ENCODE data around the gene ATCAY.
"Not testable (repeated sequence)": the region's sequence is repeated elsewhere in the genome, so short reads cannot be mapped to it uniquely, and the experiment has no call there.

The ATCAY gene

DNA sequence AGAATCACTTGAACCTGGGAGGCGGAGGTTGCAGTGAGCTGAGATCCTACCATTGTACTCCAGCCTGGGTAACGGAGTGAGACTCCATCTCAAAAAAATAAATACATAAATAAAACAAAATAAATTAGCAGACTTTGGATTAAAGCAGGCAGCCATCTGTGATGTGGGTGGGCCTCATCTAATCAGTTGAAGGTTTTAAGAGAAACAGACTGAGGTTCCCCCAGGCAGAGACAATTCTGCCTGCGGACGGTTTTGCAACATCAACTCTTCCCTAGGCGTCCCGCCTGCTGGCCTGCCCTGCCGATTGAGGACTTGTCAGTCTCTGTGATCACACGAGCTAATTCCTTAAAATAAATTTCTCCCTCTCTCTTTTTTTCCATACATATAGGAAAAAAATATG lies 23.7 kb downstream of the ATCAY start:
- DNase-seq, result no peak

DNA sequence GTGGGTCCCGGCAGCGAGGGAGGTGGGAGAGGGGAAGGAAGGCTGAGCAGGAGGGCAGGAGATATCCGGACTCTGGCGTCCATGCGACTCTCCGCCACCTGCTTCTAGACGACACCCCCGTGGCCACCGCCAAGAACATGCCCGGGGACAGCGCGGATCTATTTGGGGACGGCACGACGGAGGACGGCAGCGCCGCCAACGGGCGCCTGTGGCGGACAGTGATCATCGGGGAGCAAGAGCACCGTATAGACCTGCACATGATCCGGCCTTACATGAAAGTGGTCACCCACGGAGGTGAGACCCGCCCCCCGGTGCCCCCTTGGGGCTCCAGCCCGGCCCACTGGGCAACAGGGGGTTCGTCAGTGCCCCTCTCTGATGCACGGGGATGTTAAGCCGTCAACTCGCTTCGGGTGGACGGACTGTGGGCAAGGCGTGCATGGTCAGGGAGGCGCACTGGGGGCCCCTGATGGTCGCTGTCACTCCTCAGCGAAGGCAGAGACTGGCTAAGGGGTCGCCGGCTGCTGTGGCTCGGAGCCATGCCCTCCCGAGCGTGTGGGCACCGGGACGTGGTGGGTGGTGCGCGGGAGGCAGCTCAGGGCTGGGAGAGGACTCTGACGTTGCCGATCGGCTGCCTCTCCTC lies 27.3 kb downstream of the ATCAY start:
- no peak for DNase-seq

DNA sequence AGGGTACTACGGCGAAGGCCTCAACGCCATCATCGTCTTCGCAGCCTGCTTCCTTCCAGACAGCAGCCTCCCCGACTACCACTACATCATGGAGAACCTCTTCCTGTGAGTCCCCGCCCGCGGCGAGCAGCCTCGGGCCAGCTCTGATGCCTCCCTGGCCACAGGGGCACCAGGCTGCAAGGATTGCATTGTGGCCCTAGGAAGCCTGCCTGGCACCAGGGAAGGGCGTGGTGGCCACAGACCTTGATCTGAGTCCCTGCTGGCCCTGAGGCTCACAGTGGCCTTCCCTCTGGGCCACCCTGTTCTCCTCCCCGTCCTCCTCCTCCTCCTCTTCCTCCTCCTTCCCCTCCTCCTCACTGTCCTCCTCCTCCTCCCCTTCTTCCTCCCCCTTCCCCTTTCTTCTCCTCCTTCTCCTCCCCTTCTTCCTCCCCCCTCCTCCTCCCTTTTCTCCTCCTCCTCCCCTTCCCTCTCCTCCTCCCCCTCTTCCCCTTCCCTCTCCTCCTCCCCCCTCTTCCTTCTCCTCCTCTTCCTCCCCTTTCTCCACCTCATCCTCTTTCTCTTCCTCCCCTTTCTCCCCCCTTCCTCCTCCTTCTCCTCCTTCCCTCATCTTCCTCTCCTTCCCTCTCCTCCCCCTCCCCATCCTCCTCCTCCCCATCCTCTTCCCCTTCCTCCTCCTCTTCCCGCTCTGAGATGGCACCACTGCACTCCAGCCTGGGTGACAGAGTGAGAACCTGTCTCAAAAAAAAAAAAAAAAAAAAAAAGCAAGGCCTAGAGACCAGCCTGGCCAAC lies 28.0 kb downstream of the ATCAY start:
- no peak for DNase-seq

DNA sequence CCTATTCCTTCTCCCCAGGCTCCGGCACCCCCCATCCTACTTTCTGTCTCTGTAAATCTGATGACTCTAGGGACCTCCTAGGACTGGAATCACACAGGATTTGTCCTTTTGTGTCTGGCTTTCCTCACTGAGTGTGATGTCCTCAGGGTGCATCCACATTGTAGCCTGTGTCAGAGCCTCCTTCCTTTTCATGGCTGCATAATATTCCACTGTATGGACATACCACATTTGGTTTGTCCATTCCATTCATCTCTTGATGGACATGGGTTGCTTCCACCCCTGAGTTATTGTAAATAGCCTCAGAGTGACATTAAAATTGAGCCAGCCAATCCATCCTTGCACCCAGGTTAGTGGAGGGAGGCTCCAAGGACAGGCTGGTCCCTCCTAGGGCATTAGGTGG lies 29.6 kb downstream of the ATCAY start:
- DNase-seq, result no peak

DNA sequence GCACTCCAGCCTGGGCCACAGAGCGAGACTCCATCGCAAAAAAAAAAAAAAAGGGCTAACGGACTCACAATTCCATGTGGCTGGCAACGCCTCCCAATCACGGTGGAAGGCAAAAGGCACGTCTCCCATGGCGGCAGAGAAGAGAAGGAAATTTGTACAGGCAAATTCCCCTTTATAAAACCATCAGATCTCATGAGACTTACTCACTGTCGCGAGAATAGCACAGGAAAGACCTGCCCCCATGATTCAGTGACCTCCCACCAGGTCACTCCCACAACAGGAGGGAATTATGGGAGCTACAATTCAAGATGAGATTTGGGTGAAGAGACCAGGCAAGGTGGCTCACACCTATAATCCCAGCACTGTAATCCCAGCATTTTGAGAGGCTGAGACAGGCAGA lies 33.7 kb downstream of the ATCAY start:
- no peak for DNase-seq

DNA sequence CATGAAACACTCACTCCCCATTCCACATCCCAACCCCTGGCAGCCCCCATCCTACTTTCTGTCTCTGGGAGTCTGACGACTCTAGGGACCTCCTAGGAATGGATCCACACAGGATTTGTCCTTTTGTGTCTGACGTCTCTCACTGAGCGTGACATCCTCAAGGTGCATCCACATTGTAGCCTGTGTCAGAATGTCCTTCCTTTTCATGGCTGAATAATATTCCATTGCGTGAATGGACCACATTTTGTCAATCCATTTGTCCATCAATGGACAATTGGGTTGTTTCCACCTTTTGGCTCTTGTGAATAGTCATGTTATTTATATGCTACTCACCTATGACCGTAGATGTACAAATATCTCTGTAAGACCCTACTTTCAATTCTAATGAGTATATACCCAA lies 35.5 kb downstream of the ATCAY start:
- no peak for DNase-seq

DNA sequence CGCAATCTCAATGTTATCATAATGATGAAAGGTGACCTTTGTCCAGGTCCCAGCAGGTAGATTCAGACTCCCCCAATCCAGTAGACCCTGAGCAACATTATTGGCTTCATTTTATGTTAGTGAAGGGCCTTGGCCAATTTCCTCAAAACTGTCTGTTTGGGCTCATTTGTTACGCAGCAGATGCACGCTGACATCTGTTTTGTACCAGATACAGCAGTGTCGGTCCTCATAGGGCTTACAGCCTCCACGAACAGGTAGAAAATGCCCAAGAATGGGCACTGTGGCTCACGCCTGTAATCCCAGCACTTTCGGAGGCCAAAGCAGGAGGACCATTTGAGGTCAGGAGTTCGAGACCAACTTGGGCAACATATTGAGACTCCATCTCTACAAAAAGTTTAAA lies 39.3 kb downstream of the ATCAY start:
- no peak for DNase-seq

DNA sequence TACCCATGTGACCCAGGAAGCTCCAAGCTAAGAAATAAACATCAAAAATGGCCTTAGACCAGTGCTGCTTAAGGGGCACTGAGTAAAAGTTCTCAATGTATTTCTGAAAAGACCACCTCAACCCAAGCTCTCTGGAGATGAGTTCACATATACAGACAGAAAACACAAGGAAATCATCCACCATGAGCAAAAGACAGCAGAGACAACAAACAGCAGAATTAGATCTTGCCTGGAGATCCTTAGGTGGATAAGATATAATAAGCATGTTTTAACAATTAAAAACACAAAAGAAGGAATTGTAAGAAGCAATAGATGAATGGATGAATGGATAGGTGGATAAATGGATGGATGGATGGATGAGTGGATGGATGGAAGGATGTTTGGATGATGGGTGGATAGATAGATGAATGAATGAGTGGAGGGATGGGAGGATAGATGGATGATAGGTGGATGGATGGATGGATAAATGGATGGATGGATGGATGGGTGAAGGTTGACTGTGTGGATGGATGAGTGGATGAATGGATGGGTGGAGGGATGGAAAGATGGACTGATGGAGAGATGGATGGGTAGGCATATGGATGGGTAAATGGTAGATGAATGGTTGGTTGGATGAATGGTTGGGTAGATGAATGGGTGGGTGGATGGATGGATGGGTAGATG lies 42.7 kb downstream of the ATCAY start:
- no peak for DNase-seq

DNA sequence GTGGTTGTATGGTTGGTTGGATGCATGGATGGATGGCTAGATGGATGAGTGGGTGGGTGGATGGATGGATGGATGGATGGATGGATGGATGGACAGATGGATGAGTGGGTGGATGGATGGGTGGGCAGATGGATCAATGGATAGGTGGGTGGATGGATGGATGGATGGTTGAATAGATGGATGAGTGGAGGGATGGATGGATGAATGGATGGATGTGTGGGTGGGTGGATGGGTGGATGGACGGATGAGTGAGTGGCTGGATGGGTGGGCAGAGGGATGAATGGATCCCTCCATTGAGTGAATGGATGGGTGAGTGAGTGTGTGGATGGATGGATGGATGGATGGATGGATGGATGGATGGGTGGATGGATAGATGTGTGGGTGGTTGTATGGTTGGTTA lies 43.4 kb downstream of the ATCAY start:
- DNase-seq, result no peak

DNA sequence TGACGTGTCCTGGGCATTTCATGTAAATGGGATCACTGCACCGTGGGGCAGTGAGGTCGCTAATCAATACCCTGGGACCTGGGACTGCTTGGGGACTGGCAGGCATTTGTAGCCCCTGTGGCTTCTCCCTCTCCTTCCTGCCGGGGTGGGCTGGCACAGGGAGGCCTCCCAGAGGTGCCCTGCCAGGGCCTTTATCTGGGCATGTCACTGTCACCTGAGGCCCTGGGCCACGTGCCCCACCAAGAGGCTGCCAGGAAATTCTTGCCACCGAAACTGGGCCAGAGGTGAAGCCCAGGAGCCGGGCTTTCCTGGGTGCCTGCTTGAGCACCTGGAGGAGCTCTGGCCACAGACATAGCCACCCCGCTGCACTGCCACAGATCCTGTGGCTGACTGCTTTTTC lies 50.6 kb downstream of the ATCAY start:
- no peak for DNase-seq

DNA sequence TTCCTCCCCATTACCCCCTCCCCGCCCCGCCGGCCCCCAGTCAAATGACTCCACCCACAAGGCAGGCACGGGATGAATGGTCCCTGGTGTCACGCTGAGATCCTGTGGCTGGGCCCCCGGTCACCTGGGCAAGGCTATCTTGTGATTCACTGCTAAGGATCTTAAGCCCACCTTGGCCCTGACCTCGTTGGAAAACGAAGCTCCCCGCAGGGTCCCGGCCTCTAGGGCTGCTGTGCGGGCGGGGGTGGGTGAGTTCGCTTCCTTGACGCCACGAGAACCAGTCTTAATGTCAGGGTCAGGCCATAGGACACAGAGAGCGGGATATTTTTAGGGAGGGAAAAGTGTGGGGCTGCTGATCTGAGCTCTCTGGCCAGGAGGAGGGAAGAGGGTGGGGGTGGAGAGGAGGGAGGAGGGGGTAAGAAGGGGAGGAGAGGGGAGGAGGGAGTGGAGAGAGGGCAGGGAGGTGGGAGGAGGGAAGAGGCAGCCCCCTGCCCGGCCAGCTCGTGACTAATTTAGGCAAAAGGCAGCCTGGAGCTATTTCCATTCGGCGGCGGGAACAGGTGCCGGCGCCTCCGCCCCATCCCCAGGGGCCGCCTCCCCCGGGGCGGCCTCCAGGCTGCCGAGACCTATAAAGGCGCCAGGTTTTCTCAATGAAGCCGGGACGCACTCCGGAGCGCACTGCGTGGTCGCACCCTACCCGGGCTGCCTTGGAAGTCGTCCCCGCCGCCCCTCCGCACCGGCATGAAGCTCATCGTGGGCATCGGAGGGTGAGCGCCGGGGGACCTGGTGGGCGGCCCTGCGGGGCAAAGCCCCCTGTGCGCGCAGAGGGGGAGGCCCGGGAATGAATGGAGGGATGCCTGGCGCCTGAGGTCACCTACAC lies 52.7 kb downstream of the ATCAY start, which contains the start of gene NMRK2:
TSS of gene NMRK2 (plus strand) at position 139 of the 880 bp plus-strand sequence. CDS start at position 742, 603 bp downstream.
- DNase-seq, result no peak

DNA sequence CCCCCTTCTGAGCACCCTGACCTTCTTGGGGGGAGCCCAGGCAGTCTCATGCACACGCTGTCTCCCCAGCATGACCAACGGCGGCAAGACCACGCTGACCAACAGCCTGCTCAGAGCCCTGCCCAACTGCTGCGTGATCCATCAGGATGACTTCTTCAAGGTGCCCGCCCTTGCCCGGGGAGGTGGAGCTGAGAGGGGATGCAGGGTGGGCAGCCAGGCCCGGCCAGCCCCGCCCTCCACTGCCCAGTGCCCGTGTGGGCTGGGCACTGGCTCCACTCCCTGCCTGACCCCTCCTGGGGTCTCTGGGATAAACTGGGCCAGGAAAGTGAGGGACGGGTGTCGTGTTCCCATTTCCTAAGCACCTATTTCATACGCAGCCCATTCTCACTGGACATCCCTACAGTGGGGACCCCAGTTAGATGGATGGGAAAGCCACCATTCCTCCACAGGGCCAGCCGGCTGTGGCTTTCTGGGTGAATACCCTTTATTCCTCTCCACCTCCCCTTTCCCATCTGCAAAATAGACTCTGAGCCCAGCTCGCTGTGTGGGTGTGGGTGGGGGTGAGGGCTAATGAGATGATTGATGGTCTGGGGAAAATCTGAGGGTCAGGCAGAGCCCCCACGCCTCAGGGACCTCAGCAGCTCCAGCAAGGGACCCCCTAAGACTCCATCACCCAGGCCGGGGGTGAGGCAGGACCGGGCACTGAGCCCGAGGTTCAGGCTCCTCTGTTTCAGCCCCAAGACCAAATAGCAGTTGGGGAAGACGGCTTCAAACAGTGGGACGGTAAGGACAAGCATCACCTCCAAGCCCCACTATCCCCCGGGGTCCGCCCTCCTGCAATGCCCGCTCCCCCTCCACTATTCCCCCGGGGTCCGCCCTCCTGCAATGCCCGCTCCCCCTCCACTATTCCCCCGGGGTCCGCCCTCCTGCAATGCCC lies 56.3 kb downstream of the ATCAY start:
- no peak for DNase-seq

DNA sequence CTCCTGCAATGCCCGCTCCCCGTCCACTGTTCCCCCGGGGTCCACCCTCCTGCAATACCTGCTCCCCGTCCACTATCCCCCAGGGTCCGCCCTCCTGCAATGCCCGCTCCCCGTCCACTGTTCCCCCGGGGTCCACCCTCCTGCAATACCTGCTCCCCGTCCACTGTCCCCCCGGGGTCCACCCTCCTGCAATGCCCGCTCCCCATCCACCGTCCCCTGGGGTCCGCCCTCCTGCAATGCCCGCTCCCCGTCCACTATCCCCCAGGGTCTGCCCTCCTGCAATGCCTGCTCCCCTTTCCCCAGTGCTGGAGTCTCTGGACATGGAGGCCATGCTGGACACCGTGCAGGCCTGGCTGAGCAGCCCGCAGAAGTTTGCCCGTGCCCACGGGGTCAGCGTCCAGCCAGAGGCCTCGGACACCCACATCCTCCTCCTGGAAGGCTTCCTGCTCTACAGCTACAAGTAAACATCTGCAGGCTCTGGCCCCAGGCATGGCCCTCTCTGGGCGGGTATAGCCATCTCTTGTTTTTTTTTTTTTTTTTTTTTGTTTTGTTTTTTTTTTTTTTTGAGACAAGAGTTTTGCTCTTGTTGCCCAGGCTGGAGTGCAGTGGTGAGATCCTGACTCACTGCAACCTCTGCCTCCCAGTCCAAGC lies 57.9 kb downstream of the ATCAY start:
- not testable (repeated sequence) for DNase-seq

DNA sequence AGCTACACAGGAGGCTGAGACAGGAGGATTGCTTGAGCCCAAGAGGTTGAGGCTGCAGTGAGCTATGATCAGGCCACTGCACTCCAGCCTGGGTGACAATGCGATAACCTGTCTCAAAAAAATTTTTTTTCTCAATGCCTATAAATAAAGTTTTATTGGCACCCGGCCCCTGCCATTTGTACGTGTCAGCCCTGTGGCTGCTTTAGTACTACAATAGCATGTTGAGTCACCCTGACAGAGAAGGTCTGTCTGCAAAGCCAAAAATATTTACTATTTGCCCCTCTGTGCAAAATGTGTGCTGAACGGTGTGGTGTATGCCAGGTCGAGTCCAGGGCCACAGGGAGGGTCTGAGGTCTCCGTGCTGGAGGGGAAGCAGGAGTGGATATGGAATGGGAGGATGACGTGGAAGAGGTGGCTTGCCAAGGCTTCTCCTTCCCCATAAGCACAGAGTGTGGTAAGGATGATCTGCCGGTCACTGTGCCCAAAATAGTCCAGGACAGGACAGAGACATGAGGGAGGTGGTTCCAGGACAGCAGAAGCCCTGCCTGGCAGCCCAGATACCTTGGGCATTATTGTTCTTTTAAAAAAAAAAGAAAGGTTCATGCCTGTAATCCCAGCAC lies 62.4 kb downstream of the ATCAY start:
- no peak for DNase-seq

DNA sequence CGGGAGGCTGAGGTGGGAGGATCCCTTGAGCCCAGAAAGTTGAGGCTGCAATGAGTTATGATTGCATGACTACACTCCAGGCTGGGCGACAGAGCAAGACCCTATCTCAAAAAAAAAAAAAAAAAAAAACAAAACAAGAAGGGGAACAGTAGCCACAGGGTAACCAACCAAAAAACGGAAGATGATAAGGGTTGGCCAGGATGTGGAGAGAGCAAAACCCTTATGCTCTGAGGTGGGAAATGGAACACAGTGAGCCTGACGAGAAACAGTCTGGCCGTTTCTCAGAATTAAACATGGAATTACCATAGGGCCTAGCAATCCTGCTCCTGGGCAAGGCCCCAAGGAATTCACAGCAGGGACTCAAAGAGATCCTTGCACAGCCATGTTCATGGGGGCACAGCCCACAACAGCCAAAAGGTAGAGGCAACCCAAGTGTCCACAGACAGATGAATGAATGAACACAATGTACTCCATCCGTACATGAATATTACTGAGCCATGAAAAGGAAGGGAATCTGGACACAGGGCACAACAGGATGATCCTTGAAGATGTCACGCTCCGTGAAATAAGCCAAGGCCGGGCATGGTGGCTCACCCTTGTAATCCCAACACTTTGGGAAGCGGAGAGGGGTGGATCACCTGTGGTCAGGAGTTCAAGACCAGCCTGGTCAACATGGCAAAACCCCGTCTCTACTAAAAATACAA lies 63.7 kb downstream of the ATCAY start:
- DNase-seq, result no peak

DNA sequence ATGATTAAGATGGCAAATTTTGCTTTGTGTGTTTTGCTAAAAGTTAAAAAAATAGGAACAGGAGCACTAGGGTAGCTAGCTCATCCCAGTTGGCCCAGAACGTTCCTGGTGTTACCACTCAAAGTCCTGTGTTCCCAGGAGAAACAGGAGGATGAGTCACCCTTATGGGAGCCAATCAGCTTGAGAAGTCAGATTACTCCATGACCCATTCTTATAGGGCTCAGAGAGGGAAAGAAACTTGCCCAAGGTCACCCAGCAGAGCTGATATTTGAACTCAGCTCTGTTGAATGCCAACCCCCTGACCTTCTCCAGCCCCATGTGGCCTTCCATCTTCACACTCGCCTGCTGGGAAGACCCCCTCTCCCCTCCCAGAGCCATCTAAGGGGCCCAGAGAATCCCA lies 65.4 kb downstream of the ATCAY start:
- no peak for DNase-seq

DNA sequence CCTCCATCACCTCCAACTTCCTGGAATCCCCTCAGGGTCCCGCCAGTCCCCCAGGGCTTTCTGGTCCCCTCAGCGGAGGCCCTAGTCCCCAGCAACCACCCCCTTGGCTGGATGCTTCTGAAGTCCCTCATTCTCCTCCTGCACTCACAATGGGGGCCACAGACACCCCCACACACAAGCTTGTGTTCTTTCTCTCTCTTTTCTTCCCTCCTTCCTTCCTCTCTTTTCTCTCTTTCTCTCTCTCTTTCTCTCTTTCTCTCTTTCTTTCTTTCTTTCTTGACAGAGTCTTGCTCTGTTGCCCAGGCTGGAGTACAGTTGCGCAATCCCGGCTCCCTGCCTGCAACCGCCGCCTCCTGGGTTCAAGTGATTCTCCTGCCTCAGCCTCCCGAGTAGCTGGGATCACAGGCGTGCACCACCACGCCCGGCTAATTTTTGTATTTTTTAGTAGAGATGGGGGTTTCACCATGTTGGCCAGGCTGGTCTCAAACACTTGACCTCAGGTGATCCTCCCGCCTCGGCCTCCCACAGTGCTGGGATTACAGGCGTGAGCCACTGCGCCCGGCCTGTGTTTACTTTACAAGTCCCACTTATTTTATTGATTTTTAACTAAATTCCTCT lies 66.9 kb downstream of the ATCAY start:
- DNase-seq, result not testable (repeated sequence)

DNA sequence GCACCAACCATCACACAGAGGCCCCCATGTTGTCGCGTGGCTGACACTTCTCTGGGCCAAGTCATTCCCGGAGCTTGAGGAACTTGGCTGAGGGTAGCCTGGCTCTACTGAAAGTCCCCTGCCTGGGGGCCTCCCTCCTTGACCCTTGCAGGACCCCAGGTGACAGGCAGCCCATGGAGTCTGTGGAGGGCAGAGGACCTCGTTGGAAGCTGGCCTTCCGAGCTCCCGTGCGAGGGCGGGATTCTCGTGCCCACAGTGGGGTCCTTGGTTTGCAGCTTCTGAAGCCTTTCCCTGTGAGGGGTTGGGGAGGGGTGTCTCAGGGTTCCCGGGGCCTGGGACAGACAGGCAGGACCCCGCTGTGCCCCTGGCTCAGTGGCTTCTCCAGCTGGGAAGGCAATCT lies 68.8 kb downstream of the ATCAY start:
- DNase-seq, result no peak

DNA sequence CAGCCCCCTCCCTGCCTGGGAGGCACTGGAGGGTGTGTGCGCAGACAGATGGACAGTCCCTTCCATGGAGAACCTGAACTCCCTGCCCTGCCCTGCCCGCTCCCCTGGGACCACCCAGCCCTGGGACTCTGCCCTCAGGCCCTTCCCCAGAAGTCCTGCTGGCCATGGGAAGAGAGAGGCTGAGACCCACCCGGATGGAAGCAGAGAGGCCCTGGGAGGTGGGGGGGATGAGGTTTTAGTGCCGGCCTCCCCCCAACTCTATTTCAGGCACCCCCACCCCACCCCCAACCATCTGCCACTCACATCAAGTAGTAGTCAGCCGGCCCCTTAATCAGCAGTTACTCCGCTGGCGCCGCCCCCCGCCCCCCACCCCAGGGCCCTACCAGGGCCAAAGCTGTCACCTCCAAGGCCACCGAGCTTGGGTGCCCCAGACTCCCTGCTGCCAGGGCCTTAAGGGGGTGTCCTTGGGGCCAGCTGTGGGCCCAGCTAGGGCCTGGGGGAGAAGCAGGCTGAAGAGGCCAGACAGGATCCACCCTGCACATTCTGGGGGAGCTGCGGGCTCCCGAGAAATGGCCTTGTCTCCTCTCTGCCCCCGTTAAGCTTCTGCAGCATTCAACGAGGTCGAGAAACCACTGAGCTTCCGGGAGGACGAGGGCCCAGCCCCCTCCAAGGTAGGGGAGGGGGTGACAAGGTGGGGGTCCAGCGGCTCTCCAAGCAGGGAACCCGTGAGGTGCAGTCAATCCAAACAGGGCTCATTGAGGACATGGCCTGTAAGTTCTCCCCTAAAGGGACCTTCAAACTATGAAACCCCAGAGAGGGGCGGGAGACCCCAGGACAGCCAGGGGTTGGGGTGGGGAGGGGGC lies 69.7 kb downstream of the ATCAY start:
- DNase-seq, result peak; percentile 59 to 83

Measured in NCI-H524 (cell line).